Calu3 (cell line): Measurements from ENCODE around the gene UBE2J1. TPM values are rescaled to one million over a fixed set of nuclear protein-coding genes. Genes with fewer than 3 reads are reported as not detected.
A peak's percentile ranks its signal among the peaks of the same experiment; 100 is the strongest.

Source experiments
- Bru-seq: library from RNA; stranded (reverse); fragments of 400-500 nt; gene quantifications from one replicate; lab custom pipeline; 2021; lab: Mats Ljungman, UMichigan
- BruChase-seq, 2 experiments: library from RNA; stranded (reverse); fragments of 400-500 nt; gene quantifications; one replicate each; lab custom pipeline; 2021; lab: Mats Ljungman, UMichigan
- BruUV-seq: library from RNA; stranded (reverse); fragments of 400-500 nt; replicated peaks from 2 replicates; lab custom pipeline; 2021; lab: Mats Ljungman, UMichigan
- CTCF ChIA-PET: fragments of 300-600 bp; sonication (Branson Sonifier 250); formaldehyde crosslinking; loops from one replicate; lab custom pipeline; 2022; ENCODE audit warnings: antibody characterized with exemption; lab: Charles Lee
- DNase-seq: peaks from one replicate; pipeline ENCODE4 v3.0.0; 2022
- H3K27ac Mint-ChIP-seq: one replicate; pipeline ENCODE4 v1.8.0; 2022; ENCODE audit warnings: mixed read lengths; ENCODE audit not compliant: unreplicated experiment
- H3K27me3 Mint-ChIP-seq: one replicate; pipeline ENCODE4 v1.8.0; 2022; ENCODE audit warnings: mixed read lengths; ENCODE audit not compliant: unreplicated experiment
- H3K36me3 Mint-ChIP-seq: one replicate; pipeline ENCODE4 v1.8.0; 2022; ENCODE audit warnings: mild to moderate bottlenecking, moderate library complexity, mixed read lengths; ENCODE audit not compliant: insufficient read depth, unreplicated experiment
- H3K4me1 Mint-ChIP-seq: one replicate; pipeline ENCODE4 v1.8.0; 2022; ENCODE audit warnings: mild to moderate bottlenecking, low read depth, mixed read lengths; ENCODE audit not compliant: unreplicated experiment
- H3K4me3 Mint-ChIP-seq: one replicate; pipeline ENCODE4 v1.8.0; 2022; ENCODE audit warnings: mild to moderate bottlenecking, low read depth, moderate library complexity, mixed read lengths; ENCODE audit not compliant: unreplicated experiment
- H3K9me3 Mint-ChIP-seq: one replicate; pipeline ENCODE4 v1.8.0; 2022; ENCODE audit warnings: low read depth, mixed read lengths; ENCODE audit not compliant: unreplicated experiment
- intact Hi-C: fragments of 100-400 bp; cut with micrococcal nuclease; formaldehyde crosslinking; loops from one replicate; pipeline ENCODE4 v1.10.0; 2022; ENCODE audit not compliant: unreplicated experiment
- long read RNA-seq: library from polyadenylated mRNA; stranded (forward); transcript quantifications from one replicate; pipeline ENCODE4 v2.0.0, GENCODE V29; 2022
- total RNA-seq: library from RNA; stranded (reverse); gene quantifications from 2 replicates; pipeline ENCODE4 v1.2.3, GENCODE V29; 2022
- TF ChIP-seq, protein P1 (sequence below): fragments of 200-600 bp; IDR thresholded peaks from one replicate; pipeline ENCODE4 v1.8.0; 2022; ENCODE audit warnings: antibody characterized with exemption; ENCODE audit not compliant: unreplicated experiment

Gene UBE2J1, protein sequence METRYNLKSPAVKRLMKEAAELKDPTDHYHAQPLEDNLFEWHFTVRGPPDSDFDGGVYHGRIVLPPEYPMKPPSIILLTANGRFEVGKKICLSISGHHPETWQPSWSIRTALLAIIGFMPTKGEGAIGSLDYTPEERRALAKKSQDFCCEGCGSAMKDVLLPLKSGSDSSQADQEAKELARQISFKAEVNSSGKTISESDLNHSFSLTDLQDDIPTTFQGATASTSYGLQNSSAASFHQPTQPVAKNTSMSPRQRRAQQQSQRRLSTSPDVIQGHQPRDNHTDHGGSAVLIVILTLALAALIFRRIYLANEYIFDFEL
- total RNA-seq (16.6 and 18.7 TPM in 2 replicates), Bru-seq, nascent RNA (percentile 78 among the genes with signal in this experiment), BruChase-seq, experiment 1, labeled RNA remaining after a 6-hour chase (percentile 85 among the genes with signal in this experiment), BruChase-seq, experiment 2, labeled RNA remaining after a 2-hour chase (percentile 82 among the genes with signal in this experiment)
- long read RNA-seq, full-length matches to known transcripts = 28 of 35 reads
- long read RNA-seq, partial matches to known transcripts = 1 of 35 reads
- long read RNA-seq, other reads (novel, unspliced or antisense) = 6 of 35 reads

DNA sequence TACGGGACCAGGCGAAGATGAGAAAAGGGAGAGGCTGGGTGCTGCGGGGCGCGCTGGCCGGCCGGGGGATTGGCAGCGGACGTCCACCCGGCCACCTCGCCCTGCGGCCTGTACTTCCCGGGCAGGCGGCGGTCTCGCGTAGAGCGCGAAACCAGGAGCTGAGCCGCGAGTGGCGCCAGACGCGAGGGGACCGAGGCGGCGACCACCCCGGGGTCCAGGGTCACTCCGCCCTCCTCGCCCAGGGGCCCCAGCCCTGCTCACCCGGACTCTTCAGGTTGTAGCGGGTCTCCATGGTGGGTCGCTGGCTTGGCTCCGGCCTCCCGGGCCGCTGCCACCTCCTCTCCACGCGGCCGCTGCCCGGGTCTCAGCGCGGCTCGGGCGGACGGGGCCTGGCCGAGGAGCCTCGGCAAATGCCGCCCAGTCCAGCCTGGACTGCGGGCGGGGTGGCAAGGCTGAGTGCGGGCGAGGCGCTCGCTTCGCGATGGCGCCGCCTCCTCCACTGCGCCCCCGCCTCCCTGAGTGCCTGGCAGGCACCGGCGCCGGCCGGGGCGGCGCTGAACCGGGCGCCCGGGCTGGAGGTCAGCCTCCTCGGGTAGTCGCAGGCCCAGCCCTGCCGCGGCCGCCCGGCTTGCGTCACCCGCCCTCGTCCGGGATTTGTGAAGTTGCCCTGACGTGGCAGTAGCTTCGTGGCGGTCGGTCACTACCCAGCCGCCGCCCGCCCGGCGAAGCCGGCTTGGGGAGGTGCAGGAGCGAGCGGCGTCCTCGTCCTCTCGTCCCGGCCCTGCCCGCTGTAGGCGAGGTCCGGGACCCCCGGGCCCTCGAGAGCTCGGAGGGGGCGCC, at the start of gene UBE2J1:
Gene UBE2J1 (minus strand): TSS at position 445 of the 840 bp plus-strand sequence. CDS start 153 bp downstream, at position 292.
- no peaks in the 10 kb centered on the region for H3K27me3 Mint-ChIP-seq
- H3K9me3 Mint-ChIP-seq = no peaks in the 10 kb centered on the region
- intact Hi-C loops = loop anchor here (5.0 kb wide), 1 partner anchor 55 kb away; no protein-coding TSS in a partner anchor
- peak; percentile 89 for DNase-seq
- peak within 1 kb of the TSS; percentile 83 for H3K4me3 Mint-ChIP-seq
- CTCF ChIA-PET = interaction anchor here (0.7 to 1.2 kb wide), 2 partner anchors 55 kb away, joined by 3 read pairs; no protein-coding TSS in a partner anchor
- H3K36me3 Mint-ChIP-seq = peaks cover 31% of the 10 kb centered on the region
- H3K4me1 Mint-ChIP-seq = peaks cover 33% of the 10 kb centered on the region
- no TSS peak for BruUV-seq
- TF ChIP-seq, protein P1, sequence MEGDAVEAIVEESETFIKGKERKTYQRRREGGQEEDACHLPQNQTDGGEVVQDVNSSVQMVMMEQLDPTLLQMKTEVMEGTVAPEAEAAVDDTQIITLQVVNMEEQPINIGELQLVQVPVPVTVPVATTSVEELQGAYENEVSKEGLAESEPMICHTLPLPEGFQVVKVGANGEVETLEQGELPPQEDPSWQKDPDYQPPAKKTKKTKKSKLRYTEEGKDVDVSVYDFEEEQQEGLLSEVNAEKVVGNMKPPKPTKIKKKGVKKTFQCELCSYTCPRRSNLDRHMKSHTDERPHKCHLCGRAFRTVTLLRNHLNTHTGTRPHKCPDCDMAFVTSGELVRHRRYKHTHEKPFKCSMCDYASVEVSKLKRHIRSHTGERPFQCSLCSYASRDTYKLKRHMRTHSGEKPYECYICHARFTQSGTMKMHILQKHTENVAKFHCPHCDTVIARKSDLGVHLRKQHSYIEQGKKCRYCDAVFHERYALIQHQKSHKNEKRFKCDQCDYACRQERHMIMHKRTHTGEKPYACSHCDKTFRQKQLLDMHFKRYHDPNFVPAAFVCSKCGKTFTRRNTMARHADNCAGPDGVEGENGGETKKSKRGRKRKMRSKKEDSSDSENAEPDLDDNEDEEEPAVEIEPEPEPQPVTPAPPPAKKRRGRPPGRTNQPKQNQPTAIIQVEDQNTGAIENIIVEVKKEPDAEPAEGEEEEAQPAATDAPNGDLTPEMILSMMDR = no peak
- H3K27ac Mint-ChIP-seq = peak within 1 kb of the TSS; percentile 84

DNA sequence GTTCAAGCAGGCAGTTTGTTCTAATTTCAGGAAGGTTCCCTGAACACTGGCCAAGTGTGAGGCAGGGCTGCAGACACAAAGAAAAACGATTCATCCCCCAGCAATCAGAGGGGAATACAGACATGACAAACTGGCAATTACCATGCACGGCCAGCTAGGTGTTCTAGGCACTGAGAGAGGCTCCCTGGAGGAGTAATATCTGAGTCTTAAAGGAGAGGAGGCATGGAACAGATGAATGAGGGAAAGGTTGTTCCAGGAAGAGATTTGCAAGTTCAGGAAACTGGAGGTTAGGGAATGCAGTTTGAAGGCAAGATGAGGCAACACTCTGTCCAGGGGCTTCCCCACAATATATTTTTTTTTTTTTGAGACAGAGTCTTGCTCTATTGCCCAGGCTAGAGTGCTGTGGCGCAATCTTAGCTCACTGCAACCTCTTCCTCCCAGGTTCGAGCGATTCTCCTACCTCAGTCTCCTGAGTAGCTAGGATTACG, 48.4 kb upstream of the UBE2J1 start:
- no TSS peak for BruUV-seq
- Mint-ChIP-seq H3K4me1 (peaks cover 8% of the 10 kb centered on the region), H3K27me3 (no peaks in the 10 kb centered on the region), H3K9me3 (no peaks in the 10 kb centered on the region), H3K36me3 (no peaks in the 10 kb centered on the region), H3K4me3 (no peak overlapping the region), H3K27ac (no peak overlapping the region)
- intact Hi-C loops = no loop called here
- CTCF ChIA-PET = no interaction called here
- TF ChIP-seq, protein P1 = no peak
- DNase-seq = no peak

DNA sequence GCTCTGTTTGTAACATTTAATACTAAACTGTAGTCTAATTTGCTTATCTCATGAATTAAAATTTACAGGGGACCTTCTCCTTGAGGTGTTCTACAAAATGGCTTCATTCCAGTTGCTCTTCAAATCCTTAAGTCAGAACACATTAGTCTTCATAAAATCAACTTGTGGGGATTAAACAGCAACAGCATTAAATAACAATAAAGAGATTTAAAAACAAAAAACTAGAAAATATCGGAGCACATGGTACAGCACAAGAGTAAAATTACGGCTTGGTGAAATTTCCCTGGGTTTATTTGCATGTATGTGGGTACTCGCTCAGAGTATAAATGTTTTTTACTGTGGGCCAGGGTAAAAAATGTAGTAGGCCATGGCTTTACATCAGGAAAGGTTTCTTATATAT, 47.5 kb upstream of the UBE2J1 start:
- TF ChIP-seq, protein P1 = no peak
- Mint-ChIP-seq H3K27me3 (no peaks in the 10 kb centered on the region), H3K9me3 (no peaks in the 10 kb centered on the region), H3K4me1 (peaks cover 8% of the 10 kb centered on the region), H3K4me3 (no peak overlapping the region), H3K27ac (no peak overlapping the region), H3K36me3 (no peaks in the 10 kb centered on the region)
- no peak for DNase-seq
- intact Hi-C loops = no loop called here
- CTCF ChIA-PET = interaction anchor here (1.0 kb wide), 1 partner anchor 10 kb away, joined by 3 read pairs; no protein-coding TSS in a partner anchor
- no TSS peak for BruUV-seq
